ENCODE measurements around the gene LAMA3.

The LAMA3 gene

GRCh38 chr18:23733895-23734294, 44.6 kb downstream of the LAMA3 start:
- no peak for DNase-seq
- Histone ChIP-seq H3K36me3 (no peaks in the 10 kb centered on the region), H3K4me3 (no peak overlapping the region), H3K9me3 (no peaks in the 10 kb centered on the region), H3K4me1 (no peaks in the 10 kb centered on the region), H3K27me3 (no peaks in the 10 kb centered on the region), H3K27ac (no peak overlapping the region)
- TF ChIP-seq CTCF (IDR thresholded peaks at IDR 0.05) = no peak
- intact Hi-C loops (cut with DNase I; ENCODE audit: low total_unique reads) = no loop called here

GRCh38 chr18:23735021-23735464, 45.8 kb downstream of the LAMA3 start:
- intact Hi-C loops (cut with DNase I; ENCODE audit: low total_unique reads) = no loop called here
- TF ChIP-seq CTCF (IDR thresholded peaks at IDR 0.05) = no peak
- no peak for DNase-seq
- H3K4me3 ChIP-seq = no peak overlapping the region
- H3K27ac ChIP-seq = no peak overlapping the region
- no peaks in the 10 kb centered on the region for H3K36me3 ChIP-seq
- no peaks in the 10 kb centered on the region for H3K27me3 ChIP-seq
- H3K9me3 ChIP-seq = no peaks in the 10 kb centered on the region
- H3K4me1 ChIP-seq = no peaks in the 10 kb centered on the region

- H3K4me1 ChIP-seq = peaks cover 0 to 5% (median 0%) of the 10 kb centered on the region in 4 donors
- no peak overlapping the region for H3K27ac ChIP-seq
- TF ChIP-seq CTCF (IDR thresholded peaks at IDR 0.05) = no peak
- no peak overlapping the region for H3K4me3 ChIP-seq
- H3K27me3 ChIP-seq = no peaks in the 10 kb centered on the region
- DNase-seq = no peak
- H3K9me3 ChIP-seq = no peaks in the 10 kb centered on the region
- H3K36me3 ChIP-seq = no peaks in the 10 kb centered on the region
- intact Hi-C loops (cut with DNase I; ENCODE audit: low total_unique reads) = no loop called here
Measured at GRCh38 chr18:23737578-23737977, 48.3 kb downstream of the LAMA3 start.

GRCh38 chr18:23738151-23738550, 48.9 kb downstream of the LAMA3 start:
- Histone ChIP-seq H3K36me3 (no peaks in the 10 kb centered on the region), H3K27me3 (no peaks in the 10 kb centered on the region), H3K27ac (no peak overlapping the region), H3K4me3 (no peak overlapping the region), H3K9me3 (no peaks in the 10 kb centered on the region), H3K4me1 (peaks cover 0 to 5% (median 0%) of the 10 kb centered on the region in 4 donors)
- intact Hi-C loops (cut with DNase I; ENCODE audit: low total_unique reads) = no loop called here
- no peak for DNase-seq
- TF ChIP-seq CTCF (IDR thresholded peaks at IDR 0.05) = no peak

- Histone ChIP-seq H3K27me3 (no peaks in the 10 kb centered on the region), H3K4me3 (no peak overlapping the region), H3K36me3 (no peaks in the 10 kb centered on the region), H3K27ac (no peak overlapping the region), H3K9me3 (no peaks in the 10 kb centered on the region), H3K4me1 (peaks cover 0 to 5% (median 0%) of the 10 kb centered on the region in 4 donors)
- intact Hi-C loops (cut with DNase I; ENCODE audit: low total_unique reads) = no loop called here
- DNase-seq = no peak
- TF ChIP-seq CTCF (IDR thresholded peaks at IDR 0.05) = no peak
Measured at GRCh38 chr18:23738575-23738974, 49.3 kb downstream of the LAMA3 start.
